Measurements from ENCODE around the gene MRPL12.
A peak's percentile ranks its signal among the peaks of the same experiment; 100 is the strongest.

The MRPL12 gene

DNA sequence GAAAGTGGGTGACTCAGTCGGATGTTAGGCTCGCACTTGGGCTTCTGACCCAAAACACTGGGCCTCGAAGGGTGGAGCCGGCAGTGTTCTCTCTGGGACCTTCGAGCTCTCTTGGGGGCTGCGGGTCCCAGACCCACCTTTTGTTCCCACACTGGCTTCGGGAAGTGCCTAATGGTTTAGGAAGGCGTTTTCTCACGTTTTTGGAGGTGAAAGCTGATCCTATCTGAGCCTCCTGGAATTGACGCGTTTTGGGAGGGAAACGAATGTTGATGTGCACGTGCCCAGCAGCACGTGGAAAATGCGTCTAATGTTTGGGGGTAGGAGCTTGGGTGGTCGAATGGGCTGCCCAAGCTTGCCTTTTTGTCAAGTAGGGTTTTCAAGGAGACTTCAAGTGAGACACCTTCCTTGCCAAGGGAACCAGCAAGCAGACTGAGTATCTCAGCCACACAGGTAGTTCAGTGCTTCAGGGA, 18.7 kb upstream of the MRPL12 start:
- 14% methylated on average over 16 of the region's 16 CpGs for WGBS
- no peak overlapping the region for H2BK12ac ChIP-seq (ENCODE audit: low read length in 2 of 2)
- peak overlapping the region; percentile 35 to 70 for H3K18ac ChIP-seq (ENCODE audit: low read depth in 1 of 2, low read length in 2 of 2)
- peaks cover 49 to 54% of the 10 kb centered on the region in 2 experiments for H3K36me3 ChIP-seq (ENCODE audit: control insufficient read depth in 1 of 2, insufficient read depth in 2 of 2, low read depth in 1 of 2, low read length in 2 of 2)
- H2AK5ac ChIP-seq (ENCODE audit: low read length, severe bottlenecking) = peak overlapping the region; percentile 7
- peak; percentile 89 for DNase-seq
- H2AFZ ChIP-seq (ENCODE audit: low read depth, low read length) = no peak overlapping the region
- H4K8ac ChIP-seq (ENCODE audit: low read length) = peak overlapping the region; percentile 50
- H3K27ac ChIP-seq (ENCODE audit: low read length, poor library complexity, severe bottlenecking) = peak overlapping the region; percentile 85
- H3K79me1 ChIP-seq (replicated peaks; ENCODE audit: low read length, poor library complexity, severe bottlenecking) = peaks cover 11% of the 10 kb centered on the region
- H3K23ac ChIP-seq (ENCODE audit: low read length in 2 of 2) = peak overlapping the region in 1 of 2 experiments; percentile 46
- no peak overlapping the region for H3K14ac ChIP-seq (ENCODE audit: low read length in 2 of 2)
- H3K4me1 ChIP-seq (ENCODE audit: control insufficient read depth, insufficient read depth, low read depth, low read length) = peaks cover 40% of the 10 kb centered on the region
- no peaks in the 10 kb centered on the region for H3K27me3 ChIP-seq (ENCODE audit: control insufficient read depth in 1 of 2, insufficient read depth in 1 of 2, low read length in 2 of 2)
- peak overlapping the region; percentile 92 for H3K9ac ChIP-seq (ENCODE audit: low read length)
- H3K4ac ChIP-seq (ENCODE audit: low read depth in 1 of 2, low read length in 2 of 2) = peak overlapping the region; percentile 78 to 80
- H2BK120ac ChIP-seq (ENCODE audit: low read depth, low read length) = no peak overlapping the region
- H4K91ac ChIP-seq (ENCODE audit: low read length) = no peak overlapping the region
- H2BK5ac ChIP-seq (ENCODE audit: low read depth, low read length, poor library complexity, severe bottlenecking) = no peak overlapping the region
- H2BK15ac ChIP-seq (ENCODE audit: low read depth, poor library complexity, severe bottlenecking) = no peak overlapping the region
- no peaks in the 10 kb centered on the region for H3K9me3 ChIP-seq (ENCODE audit: control insufficient read depth, low read length)
- H3K4me3 ChIP-seq (ENCODE audit: insufficient read depth in 1 of 2, low read depth in 1 of 2, low read length in 2 of 2) = peak overlapping the region; percentile 88 to 89
- peak overlapping the region; percentile 92 for H3K4me2 ChIP-seq (ENCODE audit: low read length, poor library complexity, severe bottlenecking)

DNA sequence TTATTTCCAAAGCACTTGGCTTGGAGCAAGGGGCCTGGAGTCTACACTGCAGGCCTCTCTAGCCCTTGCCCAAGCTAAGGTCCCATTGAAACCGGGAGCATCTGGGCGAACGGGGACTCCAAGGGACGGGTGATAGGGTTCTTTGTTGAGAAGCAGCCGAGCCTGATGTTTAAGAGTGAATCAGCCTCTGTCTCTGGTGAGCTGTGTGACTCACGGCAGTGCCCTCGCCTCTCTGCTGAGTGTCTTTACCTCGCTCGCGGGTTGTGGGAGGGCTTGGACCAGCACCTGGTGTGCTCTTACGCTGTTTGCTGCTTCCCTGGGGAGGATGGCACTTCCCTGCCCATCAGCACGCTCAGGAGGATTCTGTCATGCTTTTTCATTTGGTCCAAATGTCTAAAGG, 18.1 kb upstream of the MRPL12 start:
- Histone ChIP-seq H3K27ac (ENCODE audit: low read length, poor library complexity, severe bottlenecking) (peak overlapping the region; percentile 85), H2AK5ac (ENCODE audit: low read length, severe bottlenecking) (no peak overlapping the region), H3K9me3 (ENCODE audit: control insufficient read depth, low read length) (no peaks in the 10 kb centered on the region), H4K91ac (ENCODE audit: low read length) (peak overlapping the region; percentile 2), H3K4me1 (ENCODE audit: control insufficient read depth, insufficient read depth, low read depth, low read length) (peaks cover 37% of the 10 kb centered on the region), H2BK5ac (ENCODE audit: low read depth, low read length, poor library complexity, severe bottlenecking) (no peak overlapping the region), H3K14ac (ENCODE audit: low read length in 2 of 2) (no peak overlapping the region), H4K8ac (ENCODE audit: low read length) (no peak overlapping the region), H3K4ac (ENCODE audit: low read depth in 1 of 2, low read length in 2 of 2) (no peak overlapping the region), H3K79me1 (replicated peaks; ENCODE audit: low read length, poor library complexity, severe bottlenecking) (peaks cover 10% of the 10 kb centered on the region), H3K27me3 (ENCODE audit: control insufficient read depth in 1 of 2, insufficient read depth in 1 of 2, low read length in 2 of 2) (no peaks in the 10 kb centered on the region), H2BK12ac (ENCODE audit: low read length in 2 of 2) (no peak overlapping the region), H3K9ac (ENCODE audit: low read length) (peak overlapping the region; percentile 92), H3K23ac (ENCODE audit: low read length in 2 of 2) (peak overlapping the region in 1 of 2 experiments; percentile 18), H3K36me3 (ENCODE audit: control insufficient read depth in 1 of 2, insufficient read depth in 2 of 2, low read depth in 1 of 2, low read length in 2 of 2) (peaks cover 54 to 55% of the 10 kb centered on the region in 2 experiments), H3K18ac (ENCODE audit: low read depth in 1 of 2, low read length in 2 of 2) (no peak overlapping the region), H3K4me3 (ENCODE audit: insufficient read depth in 1 of 2, low read depth in 1 of 2, low read length in 2 of 2) (peak overlapping the region; percentile 88 to 89), H2BK120ac (ENCODE audit: low read depth, low read length) (no peak overlapping the region), H2BK15ac (ENCODE audit: low read depth, poor library complexity, severe bottlenecking) (no peak overlapping the region), H2AFZ (ENCODE audit: low read depth, low read length) (no peak overlapping the region), H3K4me2 (ENCODE audit: low read length, poor library complexity, severe bottlenecking) (peak overlapping the region; percentile 92)
- 37% methylated on average over 12 of the region's 12 CpGs for WGBS
- peak; percentile 84 for DNase-seq

GRCh38 chr17:81686614-81687013, 16.6 kb upstream of the MRPL12 start:
- H2BK5ac ChIP-seq (ENCODE audit: low read depth, low read length, poor library complexity, severe bottlenecking) = no peak overlapping the region
- H2BK120ac ChIP-seq (ENCODE audit: low read depth, low read length) = no peak overlapping the region
- H2AK5ac ChIP-seq (ENCODE audit: low read length, severe bottlenecking) = no peak overlapping the region
- no peak overlapping the region for H3K9ac ChIP-seq (ENCODE audit: low read length)
- H3K4me2 ChIP-seq (ENCODE audit: low read length, poor library complexity, severe bottlenecking) = no peak overlapping the region
- no peaks in the 10 kb centered on the region for H3K27me3 ChIP-seq (ENCODE audit: control insufficient read depth in 1 of 2, insufficient read depth in 1 of 2, low read length in 2 of 2)
- 96% methylated on average over 20 of the region's 20 CpGs for WGBS
- H3K18ac ChIP-seq (ENCODE audit: low read depth in 1 of 2, low read length in 2 of 2) = no peak overlapping the region
- no peak overlapping the region for H3K23ac ChIP-seq (ENCODE audit: low read length in 2 of 2)
- H3K36me3 ChIP-seq (ENCODE audit: control insufficient read depth in 1 of 2, insufficient read depth in 2 of 2, low read depth in 1 of 2, low read length in 2 of 2) = peaks cover 61% of the 10 kb centered on the region in 2 experiments
- no peak overlapping the region for H2BK15ac ChIP-seq (ENCODE audit: low read depth, poor library complexity, severe bottlenecking)
- H3K14ac ChIP-seq (ENCODE audit: low read length in 2 of 2) = no peak overlapping the region
- DNase-seq = no peak
- H3K9me3 ChIP-seq (ENCODE audit: control insufficient read depth, low read length) = no peaks in the 10 kb centered on the region
- H3K4me1 ChIP-seq (ENCODE audit: control insufficient read depth, insufficient read depth, low read depth, low read length) = peaks cover 32% of the 10 kb centered on the region
- H3K4me3 ChIP-seq (ENCODE audit: insufficient read depth in 1 of 2, low read depth in 1 of 2, low read length in 2 of 2) = no peak overlapping the region
- H2BK12ac ChIP-seq (ENCODE audit: low read length in 2 of 2) = no peak overlapping the region
- no peak overlapping the region for H2AFZ ChIP-seq (ENCODE audit: low read depth, low read length)
- peaks cover 10% of the 10 kb centered on the region for H3K79me1 ChIP-seq (replicated peaks; ENCODE audit: low read length, poor library complexity, severe bottlenecking)
- no peak overlapping the region for H3K4ac ChIP-seq (ENCODE audit: low read depth in 1 of 2, low read length in 2 of 2)
- H4K8ac ChIP-seq (ENCODE audit: low read length) = no peak overlapping the region
- H3K27ac ChIP-seq (ENCODE audit: low read length, poor library complexity, severe bottlenecking) = no peak overlapping the region
- no peak overlapping the region for H4K91ac ChIP-seq (ENCODE audit: low read length)

DNA sequence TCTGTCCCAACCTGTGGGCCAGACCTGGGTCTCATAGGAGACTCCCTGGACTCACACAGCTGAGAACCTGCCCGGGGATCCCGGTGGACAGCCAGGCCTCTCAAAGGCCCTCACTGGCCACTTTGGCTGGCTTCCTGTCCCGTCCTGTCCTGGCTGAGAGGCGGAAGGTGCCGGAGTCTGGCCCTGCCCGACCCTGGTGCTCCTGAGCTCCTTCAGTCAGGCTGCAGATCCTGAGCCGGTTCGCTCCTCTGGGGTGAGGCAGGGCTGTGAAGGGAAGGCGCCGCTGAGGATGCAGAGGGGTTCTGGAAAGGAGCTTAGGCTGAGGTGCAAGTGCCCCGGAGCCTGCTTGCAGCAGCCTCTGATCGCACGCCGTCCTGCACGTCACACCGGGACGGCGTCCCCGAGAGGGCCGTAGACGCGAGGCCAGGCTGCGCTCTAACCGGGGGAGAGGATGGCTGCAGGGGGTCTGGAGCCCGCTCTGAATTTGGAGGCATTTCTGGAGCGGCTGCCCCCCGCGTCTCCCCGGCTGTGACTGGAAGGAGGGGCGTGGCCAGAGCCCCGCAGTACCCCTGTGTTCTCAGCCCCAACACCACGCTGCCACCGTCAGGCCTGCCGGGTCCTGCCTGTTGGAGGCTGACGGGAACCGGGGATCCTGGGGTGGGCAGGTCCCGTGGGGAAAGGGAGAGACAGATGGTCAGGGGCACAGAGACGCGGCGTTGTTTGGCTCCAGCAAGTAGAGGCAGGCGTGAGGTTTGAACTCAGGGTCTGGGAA, 15.2 kb upstream of the MRPL12 start:
- Histone ChIP-seq H3K27ac (ENCODE audit: low read length, poor library complexity, severe bottlenecking) (no peak overlapping the region), H3K4ac (ENCODE audit: low read depth in 1 of 2, low read length in 2 of 2) (no peak overlapping the region), H2BK12ac (ENCODE audit: low read length in 2 of 2) (no peak overlapping the region), H2BK120ac (ENCODE audit: low read depth, low read length) (no peak overlapping the region), H3K23ac (ENCODE audit: low read length in 2 of 2) (no peak overlapping the region), H3K14ac (ENCODE audit: low read length in 2 of 2) (no peak overlapping the region), H3K9me3 (ENCODE audit: control insufficient read depth, low read length) (no peaks in the 10 kb centered on the region), H3K4me3 (ENCODE audit: insufficient read depth in 1 of 2, low read depth in 1 of 2, low read length in 2 of 2) (no peak overlapping the region), H3K9ac (ENCODE audit: low read length) (no peak overlapping the region), H2BK5ac (ENCODE audit: low read depth, low read length, poor library complexity, severe bottlenecking) (no peak overlapping the region), H3K4me1 (ENCODE audit: control insufficient read depth, insufficient read depth, low read depth, low read length) (peaks cover 22% of the 10 kb centered on the region), H3K36me3 (ENCODE audit: control insufficient read depth in 1 of 2, insufficient read depth in 2 of 2, low read depth in 1 of 2, low read length in 2 of 2) (peaks cover 73% of the 10 kb centered on the region in 2 experiments), H4K91ac (ENCODE audit: low read length) (no peak overlapping the region), H4K8ac (ENCODE audit: low read length) (no peak overlapping the region), H3K79me1 (replicated peaks; ENCODE audit: low read length, poor library complexity, severe bottlenecking) (peaks cover 18% of the 10 kb centered on the region), H3K4me2 (ENCODE audit: low read length, poor library complexity, severe bottlenecking) (no peak overlapping the region), H2AFZ (ENCODE audit: low read depth, low read length) (no peak overlapping the region), H3K18ac (ENCODE audit: low read depth in 1 of 2, low read length in 2 of 2) (no peak overlapping the region), H2BK15ac (ENCODE audit: low read depth, poor library complexity, severe bottlenecking) (no peak overlapping the region), H3K27me3 (ENCODE audit: control insufficient read depth in 1 of 2, insufficient read depth in 1 of 2, low read length in 2 of 2) (no peaks in the 10 kb centered on the region), H2AK5ac (ENCODE audit: low read length, severe bottlenecking) (no peak overlapping the region)
- DNase-seq = no peak
- WGBS = 97% methylated on average over 41 of the region's 41 CpGs
